Measurements from ENCODE around the gene PAPPA2.
"Not testable (repeated sequence)": the region's sequence is repeated elsewhere in the genome, so short reads cannot be mapped to it uniquely, and the experiment has no call there.

The PAPPA2 gene

GRCh38 chr1:176595217-176595616, 132.2 kb downstream of the PAPPA2 start:
- DNase-seq (ENCODE audit: extremely low read depth in 1 of 2, low read depth in 1 of 2): no peak

GRCh38 chr1:176601348-176601747, 138.4 kb downstream of the PAPPA2 start:
- no peak for DNase-seq (ENCODE audit: extremely low read depth in 1 of 2, low read depth in 1 of 2)

GRCh38 chr1:176602388-176603004, 139.5 kb downstream of the PAPPA2 start:
- DNase-seq (ENCODE audit: extremely low read depth in 1 of 2, low read depth in 1 of 2): no peak

GRCh38 chr1:176603696-176604095, 140.7 kb downstream of the PAPPA2 start:
- DNase-seq (ENCODE audit: extremely low read depth in 1 of 2, low read depth in 1 of 2): no peak

- DNase-seq (ENCODE audit: extremely low read depth in 1 of 2, low read depth in 1 of 2): no peak
Observed at GRCh38 chr1:176604461-176604860, 141.5 kb downstream of the PAPPA2 start.

GRCh38 chr1:176605176-176605575, 142.2 kb downstream of the PAPPA2 start:
- no peak for DNase-seq (ENCODE audit: extremely low read depth in 1 of 2, low read depth in 1 of 2)

GRCh38 chr1:176609556-176610408, 146.8 kb downstream of the PAPPA2 start:
- no peak for DNase-seq (ENCODE audit: extremely low read depth in 1 of 2, low read depth in 1 of 2)

GRCh38 chr1:176612791-176613190, 149.8 kb downstream of the PAPPA2 start:
- no peak for DNase-seq (ENCODE audit: extremely low read depth in 1 of 2, low read depth in 1 of 2)

- no peak for DNase-seq (ENCODE audit: extremely low read depth in 1 of 2, low read depth in 1 of 2)
Observed at GRCh38 chr1:176617881-176618280, 154.9 kb downstream of the PAPPA2 start.

GRCh38 chr1:176619261-176619660, 156.3 kb downstream of the PAPPA2 start:
- DNase-seq (ENCODE audit: extremely low read depth in 1 of 2, low read depth in 1 of 2): no peak

GRCh38 chr1:176625365-176625764, 162.4 kb downstream of the PAPPA2 start:
- DNase-seq (ENCODE audit: extremely low read depth in 1 of 2, low read depth in 1 of 2): no peak

GRCh38 chr1:176626572-176627061, 163.6 kb downstream of the PAPPA2 start:
- no peak for DNase-seq (ENCODE audit: extremely low read depth in 1 of 2, low read depth in 1 of 2)

- no peak for DNase-seq (ENCODE audit: extremely low read depth in 1 of 2, low read depth in 1 of 2)
Observed at GRCh38 chr1:176628775-176629174, 165.8 kb downstream of the PAPPA2 start.

GRCh38 chr1:176634733-176635132, 171.8 kb downstream of the PAPPA2 start:
- not testable (repeated sequence) for DNase-seq (ENCODE audit: extremely low read depth in 1 of 2, low read depth in 1 of 2)

- no peak for DNase-seq (ENCODE audit: extremely low read depth in 1 of 2, low read depth in 1 of 2)
Observed at GRCh38 chr1:176638713-176639526, 175.9 kb downstream of the PAPPA2 start.

GRCh38 chr1:176643536-176643935, 180.6 kb downstream of the PAPPA2 start:
- no peak for DNase-seq (ENCODE audit: extremely low read depth in 1 of 2, low read depth in 1 of 2)

- no peak for DNase-seq (ENCODE audit: extremely low read depth in 1 of 2, low read depth in 1 of 2)
Observed at GRCh38 chr1:176648556-176648955, 185.6 kb downstream of the PAPPA2 start.

GRCh38 chr1:176656257-176656995, 193.5 kb downstream of the PAPPA2 start:
- DNase-seq (ENCODE audit: extremely low read depth in 1 of 2, low read depth in 1 of 2): no peak

GRCh38 chr1:176669782-176670181, 206.8 kb downstream of the PAPPA2 start:
- no peak for DNase-seq (ENCODE audit: extremely low read depth in 1 of 2, low read depth in 1 of 2)

- DNase-seq (ENCODE audit: extremely low read depth in 1 of 2, low read depth in 1 of 2): no peak
Observed at GRCh38 chr1:176670853-176671252, 207.9 kb downstream of the PAPPA2 start.

Measured in stimulated activated CD8-positive, alpha-beta memory T cell treated with anti-CD3 and anti-CD28 coated beads, Interleukin-7, amount 100 ng/mL, for 48 hours (primary cell).